CD4-positive, alpha-beta T cell treated with Interferon alpha-2 for 1 hour (primary cell): ENCODE results near the gene COTL1.

ENCODE experiments used
- DNase-seq, 2 donors: peaks; one replicate each; pipeline ENCODE4 v3.0.0-alpha.2; 2020 to 2022

Gene COTL1

GRCh38 chr16:84617791-84618580 is at the start of gene COTL1:
Gene COTL1, minus strand, starts transcription at chr16:84618078. Its CDS starts 164 bp downstream, at chr16:84617914.
- DNase-seq: peak; percentile 95 to 96

DNA sequence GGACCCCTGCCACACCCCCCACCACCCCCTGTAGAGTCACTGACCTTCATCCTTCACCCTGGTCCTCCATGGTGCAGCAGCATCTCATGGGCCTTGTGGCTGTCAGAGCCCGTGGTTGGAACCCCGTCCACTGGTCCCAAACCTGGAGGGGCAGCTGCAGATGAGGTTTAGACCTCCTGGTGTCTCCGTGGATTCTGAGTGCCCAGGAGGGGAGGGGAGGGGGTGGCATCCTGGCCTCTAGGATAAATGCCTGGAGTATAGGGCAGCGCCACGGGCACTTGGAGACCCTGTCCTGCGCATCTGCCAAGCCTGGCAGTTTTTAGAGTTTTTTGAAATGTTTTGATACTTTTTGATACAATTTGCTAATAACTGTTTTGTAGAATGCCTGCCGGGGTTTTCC is 48.0 kb upstream of the COTL1 start:
- DNase-seq: no peak

GRCh38 chr16:84665359-84665758 is 47.5 kb upstream of the COTL1 start:
- DNase-seq: no peak

DNA sequence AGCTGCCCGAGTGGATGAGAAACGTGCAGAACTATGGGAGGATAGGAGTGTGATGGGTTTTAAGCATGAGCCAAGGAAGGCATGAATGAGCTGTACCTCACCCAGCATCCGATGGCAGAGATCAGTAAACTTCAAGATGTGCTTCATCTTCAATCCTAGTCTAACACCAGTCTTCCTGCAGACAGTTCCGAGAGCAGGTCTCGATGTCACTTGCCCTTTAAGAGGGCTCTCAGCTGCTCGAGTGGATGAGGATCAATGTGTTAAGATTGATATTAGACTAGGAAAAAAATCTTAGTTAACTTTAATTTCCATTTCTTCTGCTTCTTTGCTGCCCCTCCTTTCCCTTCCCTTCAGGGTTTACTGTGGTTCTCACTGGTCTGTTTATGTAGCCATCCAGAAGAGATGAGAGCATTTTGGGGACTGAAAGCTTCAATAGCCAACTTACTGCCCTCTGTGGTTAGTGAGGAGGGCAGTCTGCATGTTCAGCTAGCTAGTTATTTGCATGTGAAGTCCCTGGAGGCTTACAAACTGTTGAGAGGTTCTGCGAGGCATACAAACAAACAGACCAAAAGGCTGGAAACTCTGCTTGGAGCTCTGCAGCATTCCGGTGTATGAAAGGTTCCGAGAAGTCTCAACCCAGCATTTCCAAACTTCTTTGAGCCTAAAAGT is 45.7 kb upstream of the COTL1 start:
- DNase-seq: no peak

- DNase-seq: no peak
These were observed 44.6 kb upstream of the COTL1 start for GRCh38 chr16:84662471-84662870.

DNA sequence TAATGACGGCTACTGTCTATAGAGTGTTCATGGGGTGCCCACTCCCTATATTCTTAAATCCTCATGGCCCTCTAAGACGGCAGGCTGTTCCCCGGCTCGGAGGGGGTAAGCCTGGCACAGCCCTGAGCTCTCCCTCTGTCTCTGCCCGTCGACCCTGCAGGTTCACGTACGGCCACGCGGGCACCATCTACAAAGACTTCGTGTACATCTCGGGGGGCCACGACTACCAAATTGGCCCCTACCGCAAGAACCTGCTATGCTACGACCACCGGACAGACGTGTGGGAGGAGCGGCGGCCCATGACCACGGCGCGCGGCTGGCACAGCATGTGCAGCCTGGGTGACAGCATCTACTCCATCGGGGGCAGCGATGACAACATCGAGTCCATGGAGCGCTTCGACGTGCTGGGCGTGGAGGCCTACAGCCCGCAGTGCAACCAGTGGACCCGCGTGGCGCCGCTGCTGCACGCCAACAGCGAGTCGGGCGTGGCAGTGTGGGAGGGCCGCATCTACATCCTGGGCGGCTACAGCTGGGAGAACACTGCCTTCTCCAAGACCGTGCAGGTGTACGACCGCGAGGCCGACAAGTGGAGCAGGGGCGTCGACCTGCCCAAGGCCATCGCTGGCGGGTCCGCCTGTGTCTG is 43.7 kb upstream of the COTL1 start:
- no peak for DNase-seq

GRCh38 chr16:84660973-84661372 is 43.1 kb upstream of the COTL1 start:
- DNase-seq: no peak

- no peak for DNase-seq
These were observed 41.9 kb upstream of the COTL1 start for GRCh38 chr16:84659656-84660300.

GRCh38 chr16:84658690-84659089 is 40.8 kb upstream of the COTL1 start:
- no peak for DNase-seq

- no peak for DNase-seq
These were observed 39.5 kb upstream of the COTL1 start for GRCh38 chr16:84657229-84657837.

DNA sequence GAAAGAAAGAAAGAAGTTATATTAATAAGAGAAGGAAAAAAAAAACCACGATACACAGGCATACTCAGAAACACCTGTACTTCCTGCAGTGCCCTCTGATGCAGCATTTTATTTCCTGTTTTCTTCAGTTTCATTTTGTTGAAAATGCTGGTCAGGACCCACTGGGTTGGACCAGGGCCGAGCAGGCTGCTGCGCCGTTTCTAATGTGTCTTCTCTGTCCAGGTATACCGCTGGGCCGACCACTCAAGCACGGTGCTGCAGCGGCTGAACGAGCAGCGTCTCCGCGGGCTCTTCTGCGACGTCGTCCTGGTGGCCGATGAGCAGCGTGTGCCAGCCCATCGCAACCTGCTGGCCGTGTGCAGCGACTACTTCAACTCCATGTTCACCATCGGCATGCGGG is 38.8 kb upstream of the COTL1 start:
- peak; percentile 6 to 23 for DNase-seq

GRCh38 chr16:84654998-84655397 is 37.1 kb upstream of the COTL1 start:
- no peak for DNase-seq

- DNase-seq: no peak
These were observed 36.4 kb upstream of the COTL1 start for GRCh38 chr16:84654238-84654637.

- DNase-seq: peak; percentile 37 to 59
These were observed 34.7 kb upstream of the COTL1 start for GRCh38 chr16:84652566-84652965.

GRCh38 chr16:84650062-84650991 is 32.4 kb upstream of the COTL1 start:
- no peak for DNase-seq

DNA sequence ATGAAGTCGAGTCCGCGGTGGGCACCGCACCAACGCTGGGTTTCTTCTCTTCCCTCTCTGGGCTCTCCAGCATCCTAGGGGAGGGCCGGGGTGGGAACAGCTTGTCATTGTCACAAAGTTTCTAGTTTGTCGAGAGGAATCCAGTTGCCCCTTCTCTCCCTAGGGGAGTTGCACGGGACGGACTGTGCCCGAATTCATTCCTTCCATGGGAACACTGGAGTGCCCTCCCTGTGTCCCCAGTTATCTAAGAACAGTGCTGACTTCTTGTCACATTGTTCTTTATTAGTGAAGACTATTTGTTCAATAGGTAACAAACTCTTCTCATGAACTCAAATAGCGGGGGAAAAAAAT is 31.6 kb upstream of the COTL1 start:
- no peak for DNase-seq

DNA sequence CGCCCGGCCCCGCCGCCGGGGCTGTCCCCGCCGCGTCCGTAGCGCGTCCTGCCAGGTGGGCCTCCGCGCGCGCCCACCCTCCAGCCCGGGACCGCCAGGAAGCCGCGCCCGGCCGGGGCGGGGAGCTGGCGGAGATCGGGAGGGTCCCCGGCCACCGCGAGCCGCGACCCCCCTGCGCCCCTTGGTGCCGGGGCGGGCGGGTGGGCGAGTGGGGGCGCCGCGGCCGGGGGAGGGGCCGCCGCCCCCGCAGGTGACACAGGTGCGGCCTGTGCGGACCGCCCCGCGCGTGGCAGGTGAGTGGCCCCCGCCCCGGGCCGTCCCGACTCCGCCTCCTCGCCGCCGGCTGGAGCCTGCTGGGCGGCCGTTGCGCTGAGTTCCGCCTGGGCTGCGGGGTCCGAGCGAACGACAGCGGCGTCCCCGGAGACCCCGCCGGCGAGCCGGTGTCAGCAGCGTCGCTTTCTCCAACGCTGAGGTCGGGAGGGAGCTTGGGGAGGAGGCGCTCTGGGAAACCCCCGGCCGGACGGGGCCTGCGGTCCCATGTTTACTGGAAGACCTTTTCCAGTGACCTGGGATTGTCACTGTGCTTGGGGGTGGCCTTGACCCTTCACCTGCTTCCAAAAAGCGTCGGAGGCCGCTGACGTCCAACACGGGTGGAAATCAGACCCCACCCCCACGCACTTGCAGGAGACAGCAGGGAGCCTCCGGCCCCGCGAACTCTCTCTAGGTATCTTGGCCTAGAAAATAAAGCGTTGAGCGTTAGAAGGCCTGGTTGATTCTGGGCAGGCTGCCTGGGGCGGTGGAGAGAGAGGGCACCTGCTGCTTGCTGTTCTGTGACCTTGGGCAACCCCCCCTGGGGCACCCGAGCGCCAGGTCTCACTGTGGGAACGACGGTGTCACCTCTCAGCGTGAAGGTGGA is 31.0 kb upstream of the COTL1 start:
- DNase-seq: peak; percentile 50 to 70

DNA sequence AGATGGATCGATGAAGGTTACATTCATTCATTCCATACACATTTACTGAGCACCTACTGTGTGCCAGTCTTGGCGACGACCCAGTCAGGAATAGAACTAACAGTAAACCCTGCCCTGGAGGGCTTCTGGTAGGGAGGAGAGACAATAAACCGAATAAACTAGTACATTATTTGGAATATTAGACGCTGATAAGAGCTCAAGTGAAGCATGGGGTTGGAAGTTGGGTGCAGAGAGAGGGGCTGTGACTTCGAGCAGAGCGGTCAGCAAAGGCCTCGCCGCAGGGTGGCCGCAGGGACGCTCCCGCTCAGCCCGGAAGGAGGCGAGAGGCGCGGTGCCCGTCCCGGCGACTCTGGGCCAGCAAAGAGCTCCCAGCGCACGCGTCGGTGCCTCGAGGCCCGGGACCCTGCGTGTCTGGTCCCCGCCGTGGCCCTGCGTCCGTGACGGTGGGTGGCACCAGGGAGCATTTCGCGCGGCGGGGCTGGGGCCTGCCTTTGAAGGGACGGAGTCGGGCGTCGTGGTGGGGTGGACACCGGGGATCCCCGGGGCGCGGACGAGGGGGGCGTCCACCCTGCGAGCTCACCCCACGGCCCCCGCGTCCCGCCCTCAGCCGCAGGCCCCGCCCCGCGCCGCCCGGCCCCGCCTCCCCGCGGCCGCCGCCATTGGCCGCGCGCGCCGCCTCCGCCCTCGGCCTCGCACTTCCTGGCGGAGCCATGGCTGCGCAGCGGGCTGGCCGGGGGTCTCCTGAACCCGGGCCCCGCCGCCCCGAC is 30.1 kb upstream of the COTL1 start, which contains the start of gene KLHL36:
KLHL36 (plus strand) TSS at position 684 of the 767 bp plus-strand sequence. CDS start 2,357 bp downstream, outside the sequence.
- DNase-seq: peak; percentile 59 to 84

DNA sequence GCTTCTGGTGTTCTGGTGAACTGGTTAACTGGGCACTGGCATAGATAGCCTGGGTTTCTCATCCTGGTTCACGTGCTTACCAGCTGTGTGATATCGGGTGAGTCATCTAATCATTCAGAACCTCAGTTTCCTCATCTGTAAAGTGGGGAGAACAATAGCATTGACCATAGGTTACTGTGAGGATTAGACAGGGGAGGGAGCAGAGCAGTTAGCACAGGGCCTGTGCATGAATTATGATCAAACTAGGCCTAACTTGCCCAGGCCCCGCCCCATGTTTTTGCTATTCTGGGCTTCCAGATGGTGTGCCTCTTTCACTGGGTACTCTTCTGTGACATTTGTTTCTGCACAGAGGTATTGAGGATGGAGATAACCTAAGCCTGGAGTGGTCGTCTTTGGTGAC is 25.8 kb upstream of the COTL1 start:
- DNase-seq: no peak

DNA sequence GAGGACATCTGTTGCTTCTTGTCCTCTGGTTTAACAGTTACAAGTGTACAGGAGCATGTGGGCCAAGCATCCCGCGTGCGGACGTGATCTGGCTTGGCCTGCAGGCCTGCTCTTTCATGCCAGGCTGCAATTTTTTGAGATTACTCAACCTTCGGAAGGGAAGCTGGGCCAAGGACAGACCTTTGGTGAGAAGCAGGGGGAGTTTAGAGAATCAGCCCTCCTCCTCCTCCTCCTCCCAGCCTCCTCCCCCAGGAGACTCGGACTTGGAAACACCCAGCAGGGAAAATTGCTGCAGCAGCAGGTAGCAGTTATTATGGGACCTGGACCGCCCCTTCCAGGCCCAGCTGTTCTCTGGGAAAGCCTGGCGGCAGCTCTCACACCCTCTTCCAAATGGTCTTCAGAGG is 25.3 kb upstream of the COTL1 start:
- no peak for DNase-seq
